8988T (cell line): ENCODE measurements around the gene TMEM131L.
"Not testable (repeated sequence)": the region's sequence is repeated elsewhere in the genome, so short reads cannot be mapped to it uniquely, and the experiment has no call there.

Source experiments
- DNase-seq: peaks from one replicate; pipeline ENCODE4 v3.0.0; 2011

Gene TMEM131L

GRCh38 chr4:153481478-153481877 lies 15.3 kb downstream of the TMEM131L start:
- DNase-seq: no peak

DNA sequence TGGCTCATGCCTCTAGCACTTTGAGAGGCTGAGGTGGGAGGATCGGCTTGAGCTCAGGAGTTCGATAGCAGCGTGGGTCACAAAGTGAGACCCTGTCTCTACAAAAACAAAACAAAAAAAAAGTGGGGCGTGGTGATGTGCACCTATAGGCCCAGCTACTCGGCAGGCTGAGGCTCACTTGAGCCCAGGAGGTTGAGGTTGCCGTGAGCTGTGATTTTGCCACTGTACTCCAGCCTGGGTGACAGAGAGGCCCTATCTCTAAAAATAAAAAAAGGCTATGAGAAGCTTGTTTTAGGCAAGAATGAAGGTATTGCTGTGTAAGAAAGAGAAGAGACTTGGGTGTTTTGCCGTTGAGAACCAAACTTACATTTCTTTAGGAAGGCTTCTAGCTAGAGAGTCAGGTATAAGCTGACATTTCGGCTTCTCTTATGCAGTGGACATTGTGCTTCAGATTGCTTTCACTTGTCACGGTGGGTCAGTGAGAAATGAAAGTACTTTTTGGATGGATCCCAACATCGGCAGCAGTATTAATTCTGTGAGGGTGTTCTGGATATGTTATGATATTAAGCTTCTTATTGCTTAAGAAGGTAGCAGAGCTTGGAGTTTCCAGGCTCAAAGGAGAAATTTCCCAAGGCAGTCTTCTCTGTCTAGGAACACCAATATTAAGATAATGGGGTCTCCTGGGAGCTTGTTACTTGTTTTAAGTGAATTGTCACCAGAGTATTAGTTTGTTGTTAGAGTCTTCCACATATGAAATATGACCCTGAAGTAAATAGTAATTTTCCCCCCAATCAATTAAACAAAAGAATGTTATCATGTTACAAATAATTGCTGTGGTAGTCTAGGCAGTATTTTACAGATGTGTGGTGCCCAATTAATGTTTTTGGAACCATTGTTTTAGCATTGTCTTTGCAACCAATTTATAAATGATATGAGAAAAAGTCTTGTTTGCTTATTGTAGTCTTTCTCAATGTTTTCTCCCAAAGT lies 17.6 kb downstream of the TMEM131L start:
- no peak for DNase-seq

DNA sequence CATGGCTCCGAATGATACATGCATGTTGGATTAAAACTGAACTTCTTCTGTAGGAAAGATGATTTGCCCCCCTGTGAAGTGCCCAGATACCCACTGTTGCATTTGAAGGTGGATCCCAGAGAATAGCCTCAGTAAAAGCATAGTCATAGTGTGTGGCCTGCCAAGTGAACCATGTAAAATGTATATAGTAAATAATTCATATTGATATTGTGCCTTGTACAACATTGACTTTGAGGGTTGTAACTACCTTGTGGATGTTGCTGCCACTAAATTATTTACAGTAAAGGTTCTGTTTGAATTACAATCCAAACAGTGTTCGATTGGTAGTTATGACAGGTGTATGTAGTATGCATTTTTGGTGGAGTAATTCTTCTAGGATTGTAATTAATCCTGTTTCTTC lies 19.2 kb downstream of the TMEM131L start:
- no peak for DNase-seq

DNA sequence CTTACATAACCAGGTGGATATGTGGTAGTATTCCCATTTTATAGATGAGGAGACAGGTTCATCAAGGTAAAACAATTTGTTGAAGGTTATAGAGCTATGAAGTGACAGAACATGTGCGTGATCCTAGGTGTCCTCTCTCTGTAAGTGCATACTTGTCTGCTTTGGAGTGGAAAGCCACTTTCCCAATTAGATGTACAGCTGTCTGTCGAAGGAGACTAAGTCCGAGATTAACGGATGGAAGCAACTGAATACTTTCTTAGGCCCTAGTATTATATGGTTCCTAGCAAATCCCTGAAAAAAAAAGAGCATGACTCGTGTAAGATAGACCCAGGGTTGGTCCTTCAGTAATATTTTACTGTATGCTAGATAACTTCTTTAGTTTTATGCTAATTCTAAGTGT lies 19.7 kb downstream of the TMEM131L start:
- DNase-seq: no peak

DNA sequence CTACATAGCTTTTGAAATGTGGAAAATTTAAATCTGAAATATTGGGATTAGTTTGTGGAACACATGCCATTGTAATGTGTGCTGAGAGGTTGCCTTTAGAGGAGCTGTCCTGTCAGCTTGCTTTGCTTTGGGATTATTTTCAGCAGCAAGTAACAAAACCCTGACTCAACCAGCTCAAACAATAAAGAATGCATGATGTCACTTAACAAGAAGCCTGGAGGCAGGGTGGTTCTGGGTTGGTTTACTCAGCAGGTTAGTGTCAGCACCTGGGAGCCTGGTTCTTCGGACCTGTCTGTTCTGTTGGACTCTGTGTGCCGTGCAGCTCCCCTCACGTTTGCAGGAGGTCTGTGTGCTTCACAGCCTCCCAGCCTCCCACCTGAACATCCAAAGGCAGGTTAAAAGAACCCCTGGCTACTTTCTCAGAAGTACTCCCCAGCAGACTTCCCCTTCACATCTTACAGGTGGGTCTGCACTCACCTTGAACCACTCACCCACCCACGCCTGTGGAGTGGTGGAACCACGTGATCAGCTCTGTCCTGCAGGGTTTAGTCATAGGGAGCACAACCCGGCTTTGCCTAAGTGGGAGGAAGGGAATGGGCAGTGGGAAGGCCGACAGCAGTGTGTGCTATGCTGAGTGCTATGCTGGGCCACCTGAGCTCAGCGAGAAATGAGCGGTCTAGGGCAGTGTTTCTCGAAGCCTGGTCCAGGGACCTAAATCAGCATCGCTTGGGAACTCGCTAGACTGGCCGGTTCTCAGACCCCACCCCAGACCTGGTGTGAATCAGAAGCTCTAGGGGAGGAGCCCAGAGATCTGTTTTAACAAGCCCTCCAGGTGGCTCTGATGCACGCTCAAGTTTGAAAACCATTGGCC lies 20.4 kb downstream of the TMEM131L start:
- peak; percentile 37 for DNase-seq

- no peak for DNase-seq
Observed at GRCh38 chr4:153488006-153488891, 22.1 kb downstream of the TMEM131L start.

- no peak for DNase-seq
Observed at GRCh38 chr4:153489856-153490558, 23.8 kb downstream of the TMEM131L start.

- no peak for DNase-seq
Observed at GRCh38 chr4:153490985-153491483, 24.9 kb downstream of the TMEM131L start.

- DNase-seq: no peak
Observed at GRCh38 chr4:153494562-153494961, 28.4 kb downstream of the TMEM131L start.

DNA sequence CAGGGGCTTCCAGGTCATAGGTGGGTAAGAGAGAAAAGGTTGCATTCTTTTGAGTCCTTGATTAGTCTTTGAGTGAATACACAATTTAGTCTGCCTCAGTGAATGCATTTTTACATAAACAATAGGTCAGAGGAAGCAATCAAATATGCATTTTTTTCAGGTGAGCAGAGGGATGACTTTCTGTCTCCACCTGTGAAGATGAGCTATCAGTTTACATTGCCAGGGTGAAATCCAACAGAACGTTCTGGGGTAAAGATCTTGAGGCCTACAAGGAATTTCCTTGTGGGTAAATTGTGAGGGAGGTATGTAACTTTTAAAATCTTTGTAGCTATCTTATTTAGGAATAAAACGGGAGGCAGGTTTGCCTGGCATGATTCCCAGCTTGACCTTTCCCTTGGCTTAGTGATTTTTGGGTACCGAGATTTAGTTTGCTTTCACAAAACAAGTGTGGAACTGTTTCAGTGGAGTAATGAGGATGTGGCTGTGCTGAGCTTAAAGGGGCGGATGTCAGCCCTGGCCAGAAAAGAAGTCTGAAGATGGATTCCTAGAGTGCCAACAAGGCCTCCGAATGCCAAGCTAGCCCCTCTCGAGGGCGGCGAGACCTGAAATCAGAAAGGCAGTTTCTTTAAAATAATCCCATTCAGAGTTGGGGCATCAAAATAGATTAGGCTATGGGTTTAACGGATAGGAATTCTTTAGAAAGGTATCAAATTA lies 29.5 kb downstream of the TMEM131L start:
- DNase-seq: no peak

GRCh38 chr4:153497091-153497531 lies 31.0 kb downstream of the TMEM131L start:
- no peak for DNase-seq

- DNase-seq: no peak
Observed at GRCh38 chr4:153497988-153498967, 32.1 kb downstream of the TMEM131L start.

DNA sequence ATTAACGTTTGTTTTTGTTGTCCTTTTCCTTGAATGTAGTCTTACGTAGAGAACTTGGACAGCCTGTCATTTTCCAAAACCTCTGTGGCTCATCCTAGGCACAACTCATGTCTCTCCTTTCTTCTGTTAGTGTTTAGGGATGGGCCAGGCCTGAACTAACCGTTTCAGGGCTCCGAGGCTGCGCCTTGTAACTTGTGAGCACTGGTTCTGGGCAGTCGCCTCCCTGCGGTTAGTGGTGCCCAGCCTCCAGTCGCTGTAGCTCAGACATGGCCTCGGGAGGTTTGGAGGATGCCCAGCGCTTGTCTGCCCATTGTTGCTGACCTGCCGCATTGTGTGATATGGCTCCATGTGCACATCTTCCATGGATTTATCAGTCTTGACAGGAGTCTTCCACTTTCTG lies 32.8 kb downstream of the TMEM131L start:
- DNase-seq: no peak

DNA sequence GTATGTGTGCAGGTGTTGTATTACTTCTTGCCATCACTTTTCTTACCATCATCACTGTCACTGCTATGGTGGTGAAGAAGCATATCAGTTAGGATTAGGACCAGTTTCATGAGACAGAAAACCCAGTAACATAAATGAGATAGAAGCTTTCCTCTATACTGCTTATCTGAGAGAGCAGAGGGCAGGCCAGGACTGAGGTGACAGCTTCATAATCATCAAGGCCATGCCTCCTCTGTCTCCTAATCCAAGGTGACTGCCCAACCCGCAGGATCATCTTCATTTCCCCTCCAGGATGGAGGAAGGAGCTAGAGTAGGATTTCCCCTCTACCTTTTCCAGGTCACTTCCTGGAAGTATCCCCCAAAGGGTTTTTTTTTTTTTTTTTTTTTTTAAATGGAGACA lies 35.4 kb downstream of the TMEM131L start:
- no peak for DNase-seq

DNA sequence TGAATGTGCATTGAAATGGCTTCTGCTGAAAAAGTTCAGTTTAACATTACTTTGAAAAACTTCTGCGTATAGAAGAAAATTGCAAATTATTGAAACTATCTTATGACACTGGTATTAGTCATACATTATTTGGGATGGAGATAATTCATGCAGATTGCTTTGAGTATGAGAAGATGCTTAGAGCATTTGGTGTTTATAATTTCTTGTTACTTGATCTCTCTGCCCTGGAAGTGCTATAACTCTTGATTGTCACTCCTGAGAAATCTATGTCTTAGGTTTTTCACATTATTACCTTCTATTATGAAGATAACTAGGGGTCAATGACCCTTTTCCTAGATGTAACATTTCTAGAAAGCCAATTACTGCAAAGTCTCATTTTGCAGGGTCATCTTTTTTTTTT lies 36.4 kb downstream of the TMEM131L start:
- DNase-seq: no peak

GRCh38 chr4:153506341-153507309 lies 40.5 kb downstream of the TMEM131L start:
- DNase-seq: no peak

- DNase-seq: no peak
Observed at GRCh38 chr4:153507310-153508073, 41.3 kb downstream of the TMEM131L start.

DNA sequence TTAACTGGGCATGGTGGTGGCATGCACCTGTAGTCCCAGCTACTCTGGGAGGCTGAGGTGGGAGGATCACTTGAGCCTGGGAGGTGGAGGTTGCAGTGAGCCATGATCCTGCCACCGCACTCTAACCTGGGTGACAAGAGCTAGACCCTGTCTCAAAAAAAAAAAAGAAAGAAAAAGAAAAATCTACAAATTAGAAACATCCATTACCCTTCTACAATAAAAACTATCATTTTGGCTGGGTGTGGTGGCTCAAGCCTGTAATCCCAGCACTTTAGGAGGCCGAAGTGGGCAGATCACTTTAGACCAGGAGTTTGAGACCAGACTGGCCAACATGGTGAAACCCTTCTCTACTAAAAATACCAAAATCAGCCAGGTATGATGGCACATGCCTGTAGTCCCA lies 43.1 kb downstream of the TMEM131L start:
- not testable (repeated sequence) for DNase-seq
